HuH-7 (cell line): ENCODE measurements around the gene RAP1A.
"Not testable (repeated sequence)": the region's sequence is repeated elsewhere in the genome, so short reads cannot be mapped to it uniquely, and the experiment has no call there.

Source experiments
- DNase-seq: peaks from one replicate; pipeline ENCODE4 v3.0.0; 2011; ENCODE audit warnings: low spot score

Gene RAP1A

GRCh38 chr1:111666828-111667227 lies 47.2 kb downstream of the RAP1A start:
- no peak for DNase-seq

GRCh38 chr1:111669268-111669667 lies 49.7 kb downstream of the RAP1A start:
- no peak for DNase-seq

GRCh38 chr1:111671852-111672251 lies 52.3 kb downstream of the RAP1A start:
- no peak for DNase-seq

- no peak for DNase-seq
These were observed 52.7 kb downstream of the RAP1A start for GRCh38 chr1:111672331-111672730.

GRCh38 chr1:111677604-111678003 lies 58.0 kb downstream of the RAP1A start:
- no peak for DNase-seq

- no peak for DNase-seq
These were observed 60.0 kb downstream of the RAP1A start for GRCh38 chr1:111679541-111679940.

GRCh38 chr1:111680212-111680800 lies 60.7 kb downstream of the RAP1A start:
- not testable (repeated sequence) for DNase-seq

GRCh38 chr1:111685293-111686153 lies 65.9 kb downstream of the RAP1A start:
- DNase-seq, result not testable (repeated sequence)

GRCh38 chr1:111690306-111690617 lies 70.7 kb downstream of the RAP1A start:
- DNase-seq, result no peak

GRCh38 chr1:111691886-111692285 lies 72.3 kb downstream of the RAP1A start:
- no peak for DNase-seq

- DNase-seq, result no peak
These were observed 76.2 kb downstream of the RAP1A start for GRCh38 chr1:111695801-111696200.

GRCh38 chr1:111696330-111696729 lies 76.7 kb downstream of the RAP1A start:
- DNase-seq, result no peak

GRCh38 chr1:111699268-111699667 lies 79.7 kb downstream of the RAP1A start:
- DNase-seq, result no peak

GRCh38 chr1:111702504-111703050 lies 83.0 kb downstream of the RAP1A start:
- no peak for DNase-seq

GRCh38 chr1:111704240-111704639 lies 84.7 kb downstream of the RAP1A start:
- DNase-seq, result no peak

- no peak for DNase-seq
These were observed 85.2 kb downstream of the RAP1A start for GRCh38 chr1:111704776-111705175.

- DNase-seq, result no peak
These were observed 86.3 kb downstream of the RAP1A start for GRCh38 chr1:111705841-111706240.

GRCh38 chr1:111706921-111707320 lies 87.3 kb downstream of the RAP1A start:
- DNase-seq, result no peak

- DNase-seq, result no peak
These were observed 88.3 kb downstream of the RAP1A start for GRCh38 chr1:111707906-111708305.

GRCh38 chr1:111709986-111710385 lies 90.4 kb downstream of the RAP1A start:
- DNase-seq, result no peak

GRCh38 chr1:111716333-111716732 lies 96.7 kb downstream of the RAP1A start:
- no peak for DNase-seq

GRCh38 chr1:111717450-111717849 lies 97.9 kb downstream of the RAP1A start:
- DNase-seq, result no peak

- DNase-seq, result no peak
These were observed 99.5 kb downstream of the RAP1A start for GRCh38 chr1:111719135-111719534.
